Neural progenitor cell (in vitro differentiated cells): Measurements from ENCODE around the gene PTOV1. TPM values are rescaled to one million over a fixed set of nuclear protein-coding genes. Genes with fewer than 3 reads are reported as not detected.

Experiments used
- DNase-seq: peaks from one replicate; pipeline ENCODE4 v3.0.0-alpha.2; 2016; ENCODE audit warnings: low spot score
- H2AFZ ChIP-seq: fragments of 200-600 bp; sonication (generic); replicated peaks from 2 replicates; pipeline ENCODE4 v1.6.1; 2016; ENCODE audit warnings: antibody characterized with exemption
- H3F3A ChIP-seq: fragments of 200-600 bp; sonication (generic); 2 replicates; pipeline ENCODE4 v1.6.1; 2016; ENCODE audit warnings: antibody characterized with exemption, low read depth
- H3K27ac ChIP-seq: fragments of 200-600 bp; sonication (generic); 2 replicates; pipeline ENCODE4 v1.5.1; 2016; ENCODE audit warnings: mild to moderate bottlenecking
- H3K27me3 ChIP-seq: fragments of 200-600 bp; sonication (generic); 2 replicates; pipeline ENCODE4 v1.6.1; 2016; ENCODE audit warnings: mild to moderate bottlenecking, moderate library complexity
- H3K36me3 ChIP-seq: fragments of 200-600 bp; sonication (generic); 2 replicates; pipeline ENCODE4 v1.5.1; 2016
- H3K4me1 ChIP-seq: fragments of 200-600 bp; sonication (generic); 2 replicates; pipeline ENCODE4 v1.6.1; 2016; ENCODE audit warnings: mixed run types
- H3K4me2 ChIP-seq: fragments of 200-600 bp; sonication (generic); 2 replicates; pipeline ENCODE4 v1.6.1; 2016
- H3K4me3 ChIP-seq: fragments of 200-600 bp; sonication (generic); 2 replicates; pipeline ENCODE4 v1.5.1; 2016
- H3K79me2 ChIP-seq: fragments of 200-600 bp; sonication (generic); 2 replicates; pipeline ENCODE4 v1.6.1; 2016; ENCODE audit warnings: low read depth
- H3K9ac ChIP-seq: fragments of 200-600 bp; sonication (generic); 2 replicates; pipeline ENCODE4 v1.6.1; 2016
- H3K9me3 ChIP-seq: fragments of 200-600 bp; sonication (generic); 2 replicates; pipeline ENCODE4 v1.5.1; 2016; ENCODE audit warnings: low read depth
- H4K20me1 ChIP-seq: fragments of 200-600 bp; sonication (generic); 2 replicates; pipeline ENCODE4 v1.6.1; 2016; ENCODE audit warnings: low read depth
- H3K27ac Mint-ChIP-seq: 3 replicates; pipeline ENCODE4 v1.8.0; 2021; ENCODE audit warnings: mixed read lengths
- H3K27me3 Mint-ChIP-seq: 2 replicates; pipeline ENCODE4 v1.8.0; 2022; ENCODE audit warnings: low read depth, mild to moderate bottlenecking, inconsistent platforms, moderate library complexity, mixed read lengths; ENCODE audit not compliant: insufficient read depth
- H3K36me3 Mint-ChIP-seq: 3 replicates; pipeline ENCODE4 v1.8.0; 2021; ENCODE audit warnings: mixed read lengths
- H3K4me1 Mint-ChIP-seq: 3 replicates; pipeline ENCODE4 v1.8.0; 2021; ENCODE audit warnings: mixed read lengths
- H3K4me3 Mint-ChIP-seq: 3 replicates; pipeline ENCODE4 v1.8.0; 2021; ENCODE audit warnings: mild to moderate bottlenecking, moderate library complexity, mixed read lengths
- H3K9me3 Mint-ChIP-seq: 3 replicates; pipeline ENCODE4 v1.8.0; 2020; ENCODE audit warnings: mixed read lengths
- CTCF ChIP-seq: fragments of 200-600 bp; sonication (generic); IDR thresholded peaks from 2 replicates; pipeline ENCODE4 v1.5.1; 2017; ENCODE audit warnings: antibody characterized with exemption, mild to moderate bottlenecking
- EZH2 ChIP-seq: fragments of 200-600 bp; sonication (generic); IDR thresholded peaks from 2 replicates; pipeline ENCODE4 v1.6.1; 2017; ENCODE audit warnings: antibody characterized with exemption, mild to moderate bottlenecking, moderate library complexity
- EZH2phosphoT487 ChIP-seq: fragments of 200-600 bp; sonication (generic); IDR thresholded peaks from 2 replicates; pipeline ENCODE4 v1.6.1; 2017; ENCODE audit warnings: antibody characterized with exemption
- total RNA-seq: library from RNA; depleted of rRNA; stranded (reverse); fragments of >200 nt; gene quantifications from 2 replicates; pipeline ENCODE4 v1.2.3, GENCODE V29; 2015; ENCODE audit warnings: low replicate concordance

Gene PTOV1
- total RNA-seq, 1 donor from 2014 or later, result 63.5 TPM

- Mint-ChIP-seq H3K9me3 (no peaks in the 10 kb centered on the region), H3K27ac (peak overlapping the region; percentile 74), H3K4me1 (peaks cover 21% of the 10 kb centered on the region), H3K4me3 (peak overlapping the region; percentile 60), H3K27me3 (peaks cover 21% of the 10 kb centered on the region), H3K36me3 (peaks cover 28% of the 10 kb centered on the region)
- no peak overlapping the region for H3K4me2 ChIP-seq
- peaks cover 35% of the 10 kb centered on the region for H3K79me2 ChIP-seq
- peaks cover 91% of the 10 kb centered on the region for H3F3A ChIP-seq
- DNase-seq, result no peak
- H4K20me1 ChIP-seq, result peaks cover 99% of the 10 kb centered on the region
- H3K27ac ChIP-seq, result peak overlapping the region; percentile 13
- no peaks in the 10 kb centered on the region for H3K27me3 ChIP-seq
- no peak overlapping the region for H2AFZ ChIP-seq
- no peaks in the 10 kb centered on the region for H3K9me3 ChIP-seq
- H3K4me3 ChIP-seq, result no peak overlapping the region
- no peaks in the 10 kb centered on the region for H3K4me1 ChIP-seq
- TF ChIP-seq EZH2phosphoT487 (no peak), CTCF (no peak), EZH2 (no peak)
- no peak overlapping the region for H3K9ac ChIP-seq
- H3K36me3 ChIP-seq, result no peaks in the 10 kb centered on the region
Measured at GRCh38 chr19:49859682-49860335, 8.8 kb downstream of the PTOV1 start.

GRCh38 chr19:49860336-49861102, 9.6 kb downstream of the PTOV1 start:
- no peak overlapping the region for H3K4me3 ChIP-seq
- H3K9ac ChIP-seq, result no peak overlapping the region
- peaks cover 98% of the 10 kb centered on the region for H4K20me1 ChIP-seq
- H3K4me1 Mint-ChIP-seq, result peaks cover 28% of the 10 kb centered on the region
- peaks cover 35% of the 10 kb centered on the region for H3K79me2 ChIP-seq
- no peaks in the 10 kb centered on the region for H3K9me3 ChIP-seq
- H2AFZ ChIP-seq, result no peak overlapping the region
- no peaks in the 10 kb centered on the region for H3K27me3 ChIP-seq
- H3K9me3 Mint-ChIP-seq, result no peaks in the 10 kb centered on the region
- H3K36me3 ChIP-seq, result no peaks in the 10 kb centered on the region
- no peak overlapping the region for H3K27ac ChIP-seq
- no peak overlapping the region for H3K4me2 ChIP-seq
- TF ChIP-seq CTCF (no peak), EZH2 (no peak), EZH2phosphoT487 (no peak)
- peaks cover 29% of the 10 kb centered on the region for H3K36me3 Mint-ChIP-seq
- H3K4me1 ChIP-seq, result peaks cover under 1% of the 10 kb centered on the region
- peaks cover 20% of the 10 kb centered on the region for H3K27me3 Mint-ChIP-seq
- H3F3A ChIP-seq, result peaks cover 91% of the 10 kb centered on the region
- H3K4me3 Mint-ChIP-seq, result peak overlapping the region; percentile 65
- DNase-seq, result no peak
- no peak overlapping the region for H3K27ac Mint-ChIP-seq

- Mint-ChIP-seq H3K9me3 (no peaks in the 10 kb centered on the region), H3K4me3 (peak overlapping the region; percentile 65), H3K27me3 (peaks cover 17% of the 10 kb centered on the region), H3K36me3 (peaks cover 30% of the 10 kb centered on the region), H3K27ac (no peak overlapping the region), H3K4me1 (peaks cover 34% of the 10 kb centered on the region)
- DNase-seq, result no peak
- H3K36me3 ChIP-seq, result no peaks in the 10 kb centered on the region
- H3K4me3 ChIP-seq, result no peak overlapping the region
- no peak overlapping the region for H3K4me2 ChIP-seq
- peaks cover 35% of the 10 kb centered on the region for H3K79me2 ChIP-seq
- no peak overlapping the region for H3K9ac ChIP-seq
- peaks cover 92% of the 10 kb centered on the region for H4K20me1 ChIP-seq
- peaks cover 89% of the 10 kb centered on the region for H3F3A ChIP-seq
- TF ChIP-seq CTCF, result no peak
- no peak for TF ChIP-seq EZH2
- TF ChIP-seq EZH2phosphoT487, result no peak
- H3K9me3 ChIP-seq, result no peaks in the 10 kb centered on the region
- no peak overlapping the region for H2AFZ ChIP-seq
- H3K4me1 ChIP-seq, result peaks cover 3% of the 10 kb centered on the region
- no peak overlapping the region for H3K27ac ChIP-seq
- no peaks in the 10 kb centered on the region for H3K27me3 ChIP-seq
Measured at GRCh38 chr19:49861107-49861506, 10.1 kb downstream of the PTOV1 start.
